Neural progenitor cell (in vitro differentiated cells): Measurements from ENCODE around the gene PCSK6. TPM values are rescaled to one million over a fixed set of nuclear protein-coding genes. Genes with fewer than 3 reads are reported as not detected.

Source experiments
- DNase-seq: peaks from one replicate; pipeline ENCODE4 v3.0.0-alpha.2; 2016; ENCODE audit warnings: low spot score
- H2AFZ ChIP-seq: fragments of 200-600 bp; sonication (generic); replicated peaks from 2 replicates; pipeline ENCODE4 v1.6.1; 2016; ENCODE audit warnings: antibody characterized with exemption
- H3F3A ChIP-seq: fragments of 200-600 bp; sonication (generic); 2 replicates; pipeline ENCODE4 v1.6.1; 2016; ENCODE audit warnings: antibody characterized with exemption, low read depth
- H3K27ac ChIP-seq: fragments of 200-600 bp; sonication (generic); 2 replicates; pipeline ENCODE4 v1.5.1; 2016; ENCODE audit warnings: mild to moderate bottlenecking
- H3K27me3 ChIP-seq: fragments of 200-600 bp; sonication (generic); 2 replicates; pipeline ENCODE4 v1.6.1; 2016; ENCODE audit warnings: mild to moderate bottlenecking, moderate library complexity
- H3K36me3 ChIP-seq: fragments of 200-600 bp; sonication (generic); 2 replicates; pipeline ENCODE4 v1.5.1; 2016
- H3K4me1 ChIP-seq: fragments of 200-600 bp; sonication (generic); 2 replicates; pipeline ENCODE4 v1.6.1; 2016; ENCODE audit warnings: mixed run types
- H3K4me2 ChIP-seq: fragments of 200-600 bp; sonication (generic); 2 replicates; pipeline ENCODE4 v1.6.1; 2016
- H3K4me3 ChIP-seq: fragments of 200-600 bp; sonication (generic); 2 replicates; pipeline ENCODE4 v1.5.1; 2016
- H3K79me2 ChIP-seq: fragments of 200-600 bp; sonication (generic); 2 replicates; pipeline ENCODE4 v1.6.1; 2016; ENCODE audit warnings: low read depth
- H3K9ac ChIP-seq: fragments of 200-600 bp; sonication (generic); 2 replicates; pipeline ENCODE4 v1.6.1; 2016
- H3K9me3 ChIP-seq: fragments of 200-600 bp; sonication (generic); 2 replicates; pipeline ENCODE4 v1.5.1; 2016; ENCODE audit warnings: low read depth
- H4K20me1 ChIP-seq: fragments of 200-600 bp; sonication (generic); 2 replicates; pipeline ENCODE4 v1.6.1; 2016; ENCODE audit warnings: low read depth
- H3K27ac Mint-ChIP-seq: 3 replicates; pipeline ENCODE4 v1.8.0; 2021; ENCODE audit warnings: mixed read lengths
- H3K27me3 Mint-ChIP-seq: 2 replicates; pipeline ENCODE4 v1.8.0; 2022; ENCODE audit warnings: low read depth, mild to moderate bottlenecking, inconsistent platforms, moderate library complexity, mixed read lengths; ENCODE audit not compliant: insufficient read depth
- H3K36me3 Mint-ChIP-seq: 3 replicates; pipeline ENCODE4 v1.8.0; 2021; ENCODE audit warnings: mixed read lengths
- H3K4me1 Mint-ChIP-seq: 3 replicates; pipeline ENCODE4 v1.8.0; 2021; ENCODE audit warnings: mixed read lengths
- H3K4me3 Mint-ChIP-seq: 3 replicates; pipeline ENCODE4 v1.8.0; 2021; ENCODE audit warnings: mild to moderate bottlenecking, moderate library complexity, mixed read lengths
- H3K9me3 Mint-ChIP-seq: 3 replicates; pipeline ENCODE4 v1.8.0; 2020; ENCODE audit warnings: mixed read lengths
- CTCF ChIP-seq: fragments of 200-600 bp; sonication (generic); IDR thresholded peaks from 2 replicates; pipeline ENCODE4 v1.5.1; 2017; ENCODE audit warnings: antibody characterized with exemption, mild to moderate bottlenecking
- EZH2 ChIP-seq: fragments of 200-600 bp; sonication (generic); IDR thresholded peaks from 2 replicates; pipeline ENCODE4 v1.6.1; 2017; ENCODE audit warnings: antibody characterized with exemption, mild to moderate bottlenecking, moderate library complexity
- EZH2phosphoT487 ChIP-seq: fragments of 200-600 bp; sonication (generic); IDR thresholded peaks from 2 replicates; pipeline ENCODE4 v1.6.1; 2017; ENCODE audit warnings: antibody characterized with exemption
- total RNA-seq: library from RNA; depleted of rRNA; stranded (reverse); fragments of >200 nt; gene quantifications from 2 replicates; pipeline ENCODE4 v1.2.3, GENCODE V29; 2015; ENCODE audit warnings: low replicate concordance

The PCSK6 gene
- total RNA-seq, 1 donor from 2014 or later: 1.9 TPM

- no peak overlapping the region for H3K4me3 Mint-ChIP-seq
These were observed 99.4 kb downstream of the PCSK6 start for GRCh38 chr15:101390060-101390459.

GRCh38 chr15:101389362-101389761, 100.1 kb downstream of the PCSK6 start:
- H3K27ac Mint-ChIP-seq: no peak overlapping the region
- no peak overlapping the region for H3K27ac ChIP-seq
- H3F3A ChIP-seq: no peaks in the 10 kb centered on the region

More at GRCh38 chr15:101390060-101390459, 99.4 kb downstream of the PCSK6 start:
- Histone ChIP-seq H3K4me2 (no peak overlapping the region), H4K20me1 (no peaks in the 10 kb centered on the region), H3K27ac (no peak overlapping the region), H3K36me3 (no peaks in the 10 kb centered on the region), H3K9me3 (no peaks in the 10 kb centered on the region), H3K9ac (no peak overlapping the region), H2AFZ (no peak overlapping the region), H3K27me3 (no peaks in the 10 kb centered on the region), H3F3A (no peaks in the 10 kb centered on the region), H3K4me3 (no peak overlapping the region), H3K4me1 (no peaks in the 10 kb centered on the region), H3K79me2 (no peaks in the 10 kb centered on the region)
- Mint-ChIP-seq H3K9me3 (no peaks in the 10 kb centered on the region), H3K4me1 (peaks cover 4% of the 10 kb centered on the region), H3K27me3 (peaks cover 6% of the 10 kb centered on the region), H3K36me3 (peaks cover 4% of the 10 kb centered on the region), H3K27ac (no peak overlapping the region)
- TF ChIP-seq EZH2phosphoT487 (no peak), EZH2 (no peak), CTCF (no peak)
- no peak for DNase-seq

GRCh38 chr15:101388046-101388445, 101.5 kb downstream of the PCSK6 start:
- Histone ChIP-seq H3K4me2 (no peak overlapping the region), H3K36me3 (no peaks in the 10 kb centered on the region), H4K20me1 (no peaks in the 10 kb centered on the region), H3K9ac (no peak overlapping the region), H3F3A (no peaks in the 10 kb centered on the region), H3K4me1 (no peaks in the 10 kb centered on the region), H3K79me2 (no peaks in the 10 kb centered on the region), H3K27ac (no peak overlapping the region), H3K27me3 (no peaks in the 10 kb centered on the region), H3K9me3 (no peaks in the 10 kb centered on the region), H3K4me3 (no peak overlapping the region), H2AFZ (no peak overlapping the region)
- no peak overlapping the region for H3K27ac Mint-ChIP-seq
- peaks cover 4% of the 10 kb centered on the region for H3K36me3 Mint-ChIP-seq
- H3K4me1 Mint-ChIP-seq: no peaks in the 10 kb centered on the region
- H3K27me3 Mint-ChIP-seq: peaks cover 6% of the 10 kb centered on the region
- H3K4me3 Mint-ChIP-seq: no peak overlapping the region
- TF ChIP-seq CTCF (no peak), EZH2 (no peak), EZH2phosphoT487 (no peak)
- no peak for DNase-seq
- no peaks in the 10 kb centered on the region for H3K9me3 Mint-ChIP-seq

More at GRCh38 chr15:101389362-101389761, 100.1 kb downstream of the PCSK6 start:
- Histone ChIP-seq H3K9ac (no peak overlapping the region), H3K36me3 (no peaks in the 10 kb centered on the region), H3K79me2 (no peaks in the 10 kb centered on the region), H3K9me3 (no peaks in the 10 kb centered on the region), H3K4me3 (no peak overlapping the region), H2AFZ (no peak overlapping the region), H3K4me1 (no peaks in the 10 kb centered on the region), H4K20me1 (no peaks in the 10 kb centered on the region), H3K27me3 (no peaks in the 10 kb centered on the region), H3K4me2 (no peak overlapping the region)
- H3K9me3 Mint-ChIP-seq: no peaks in the 10 kb centered on the region
- no peak for DNase-seq
- H3K27me3 Mint-ChIP-seq: peaks cover 6% of the 10 kb centered on the region
- TF ChIP-seq CTCF (no peak), EZH2 (no peak), EZH2phosphoT487 (no peak)
- no peak overlapping the region for H3K4me3 Mint-ChIP-seq
- peaks cover 3% of the 10 kb centered on the region for H3K4me1 Mint-ChIP-seq
- H3K36me3 Mint-ChIP-seq: peaks cover 4% of the 10 kb centered on the region
